Lung (tissue), 12 donors: Measurements from ENCODE around the gene IFT172. TPM values are rescaled to one million over a fixed set of nuclear protein-coding genes. Genes with fewer than 3 reads are reported as not detected.
"Not testable (repeated sequence)": the region's sequence is repeated elsewhere in the genome, so short reads cannot be mapped to it uniquely, and the experiment has no call there.

Source experiments
- ATAC-seq: fragments of 200-7000 bp; cut with Tn5 transposase; one replicate; pipeline ENCODE4 v1.9.1; 2020; ENCODE audit warnings: moderate number of reproducible peaks; ENCODE audit not compliant: insufficient read depth, low FRiP score
- DNase-seq, 3 donors: peaks; one replicate each; pipeline ENCODE4 v3.0.0-alpha.2; 2013 to 2017
- H3K27ac ChIP-seq, 2 donors: one replicate each; pipeline ENCODE4 v1.5.1; 2013; ENCODE audit warnings: mild to moderate bottlenecking in 2 of 2, moderate library complexity in 2 of 2, control low read depth in 1 of 2, inconsistent platforms in 1 of 2, low read depth in 1 of 2, low read length in 1 of 2
- H3K27me3 ChIP-seq, 3 donors: one replicate each; pipeline ENCODE4 v1.5.1; 2013; ENCODE audit warnings: low read length in 2 of 3; ENCODE audit not compliant: control insufficient read depth in 3 of 3, insufficient read depth in 3 of 3
- H3K36me3 ChIP-seq, 4 donors: one replicate each; pipeline ENCODE4 v1.5.1; 2013; ENCODE audit warnings: low read length in 4 of 4, mild to moderate bottlenecking in 1 of 4, moderate library complexity in 1 of 4; ENCODE audit not compliant: control insufficient read depth in 4 of 4, insufficient read depth in 4 of 4
- H3K4me1 ChIP-seq, 5 donors: one replicate each; pipeline ENCODE4 v1.5.1; 2013; ENCODE audit warnings: low read length in 5 of 5, mild to moderate bottlenecking in 2 of 5, moderate library complexity in 1 of 5; ENCODE audit not compliant: control insufficient read depth in 5 of 5, insufficient read depth in 5 of 5
- H3K4me3 ChIP-seq: one replicate; pipeline ENCODE4 v1.5.1; 2013; ENCODE audit warnings: mild to moderate bottlenecking, control low read depth, moderate library complexity
- H3K9ac ChIP-seq, 2 donors: one replicate each; pipeline ENCODE4 v1.5.1; 2013; ENCODE audit warnings: low read length in 2 of 2, control low read depth in 1 of 2; ENCODE audit not compliant: insufficient read depth in 1 of 2
- H3K9me3 ChIP-seq, 4 donors: one replicate each; pipeline ENCODE4 v1.5.1; 2013; ENCODE audit warnings: low read length in 3 of 4, mild to moderate bottlenecking in 1 of 4, moderate library complexity in 1 of 4; ENCODE audit not compliant: control insufficient read depth in 4 of 4, insufficient read depth in 3 of 4
- WGBS, 2 donors: extraction: QIAGEN DNeasy Blood & Tissue Kit; methylation state at CpG; one replicate each; pipeline ENCODE4 v1.1.7; 2013; 5-methylcytosine and 5-hydroxymethylcytosine counted together
- polyA plus RNA-seq, 2 donors: library from polyadenylated mRNA; stranded (reverse); fragments of 200-250 nt; gene quantifications; one replicate each; pipeline ENCODE4 v1.2.1, GENCODE V29; 2013
- total RNA-seq, 2 donors: library from RNA; depleted of rRNA in 1 of 2; stranded (reverse); fragments of >200 nt in 1 of 2; gene quantifications; one replicate each; pipeline ENCODE4 v1.2.1, GENCODE V29; 2014 to 2021
- TF ChIP-seq, protein P1 (sequence below): IDR thresholded peaks from 2 replicates; pipeline ENCODE4 v1.5.1; 2012; ENCODE audit warnings: mild to moderate bottlenecking; ENCODE audit errors: control extremely low read depth, extremely low read depth
- donor health status: control.
- donor health status: control.
- donor health status: Bipolar disorder and iron deficiency.
- donor health status: healthy.
- donor health status: DM: yes; HTN: yes; CAD: no.

IFT172 gene
- total and polyA plus RNA-seq, 4 donors = 17.8 to 52.2 (median 35.6) TPM

DNA sequence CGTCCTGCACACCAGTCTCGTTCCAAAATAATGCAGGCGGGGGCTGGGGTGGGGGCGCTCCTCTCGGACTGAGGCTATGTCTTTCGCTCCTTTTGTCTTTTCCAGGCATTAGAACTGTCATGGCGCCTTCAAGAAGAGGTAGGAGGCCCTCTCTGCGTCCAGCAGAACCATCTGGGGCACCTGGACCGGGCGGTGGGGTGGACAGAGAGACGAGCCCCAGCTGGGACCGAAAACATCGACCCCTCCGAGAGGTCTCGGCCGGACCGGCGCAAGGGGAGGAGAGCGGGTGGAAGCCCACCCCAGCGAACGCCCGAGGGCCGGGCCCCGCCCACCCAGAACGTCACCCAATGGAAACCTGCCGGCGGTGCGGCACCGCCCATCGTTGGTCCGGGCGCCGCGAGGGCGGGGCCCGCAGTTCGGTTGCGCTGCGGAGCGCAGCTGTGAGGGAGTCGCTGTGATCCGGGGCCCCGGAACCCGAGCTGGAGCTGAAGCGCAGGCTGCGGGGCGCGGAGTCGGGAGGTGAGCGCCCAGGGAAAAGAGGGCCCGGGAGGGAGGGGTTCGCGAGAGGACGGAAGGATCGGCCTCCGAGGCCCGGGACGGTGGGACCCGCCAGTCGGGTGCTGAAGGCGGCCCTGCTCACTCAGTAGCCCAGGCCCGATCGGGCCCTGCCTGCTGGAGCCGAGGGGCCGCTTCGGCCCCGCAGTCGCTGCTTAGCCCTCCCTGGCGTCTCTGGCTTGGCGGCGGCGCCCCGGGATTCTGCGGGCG is 61.1 kb downstream of the IFT172 start, which contains the start of gene NRBP1:
TSS of gene NRBP1 (plus strand) at position 419 of the 765 bp plus-strand sequence. CDS start 4,643 bp downstream, outside the sequence.
- ATAC-seq (peak; percentile 95), DNase-seq (peak; percentile 94 to 96 (median 95))
- Histone ChIP-seq H3K27ac (peak within 1 kb of the TSS; percentile 99 to 100), H3K9ac (peak within 1 kb of the TSS; percentile 89 to 91), H3K36me3 (peaks cover under 1 to 5% (median 3%) of the 10 kb centered on the region in 4 donors), H3K4me1 (peaks cover 2 to 21% (median 6%) of the 10 kb centered on the region in 5 donors), H3K9me3 (no peaks in the 10 kb centered on the region), H3K4me3 (peak within 1 kb of the TSS; percentile 91), H3K27me3 (no peaks in the 10 kb centered on the region)
- TF ChIP-seq, protein P1, sequence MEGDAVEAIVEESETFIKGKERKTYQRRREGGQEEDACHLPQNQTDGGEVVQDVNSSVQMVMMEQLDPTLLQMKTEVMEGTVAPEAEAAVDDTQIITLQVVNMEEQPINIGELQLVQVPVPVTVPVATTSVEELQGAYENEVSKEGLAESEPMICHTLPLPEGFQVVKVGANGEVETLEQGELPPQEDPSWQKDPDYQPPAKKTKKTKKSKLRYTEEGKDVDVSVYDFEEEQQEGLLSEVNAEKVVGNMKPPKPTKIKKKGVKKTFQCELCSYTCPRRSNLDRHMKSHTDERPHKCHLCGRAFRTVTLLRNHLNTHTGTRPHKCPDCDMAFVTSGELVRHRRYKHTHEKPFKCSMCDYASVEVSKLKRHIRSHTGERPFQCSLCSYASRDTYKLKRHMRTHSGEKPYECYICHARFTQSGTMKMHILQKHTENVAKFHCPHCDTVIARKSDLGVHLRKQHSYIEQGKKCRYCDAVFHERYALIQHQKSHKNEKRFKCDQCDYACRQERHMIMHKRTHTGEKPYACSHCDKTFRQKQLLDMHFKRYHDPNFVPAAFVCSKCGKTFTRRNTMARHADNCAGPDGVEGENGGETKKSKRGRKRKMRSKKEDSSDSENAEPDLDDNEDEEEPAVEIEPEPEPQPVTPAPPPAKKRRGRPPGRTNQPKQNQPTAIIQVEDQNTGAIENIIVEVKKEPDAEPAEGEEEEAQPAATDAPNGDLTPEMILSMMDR = no peak
- 0 to 1% methylated on average over 47 to 75 of the region's 75 CpGs for WGBS, 2 donors

- TF ChIP-seq, protein P1 = no peak
- Histone ChIP-seq H3K27me3 (no peaks in the 10 kb centered on the region), H3K36me3 (no peaks in the 10 kb centered on the region), H3K4me3 (peak overlapping the region; percentile 91), H3K9ac (peak overlapping the region; percentile 89 to 91), H3K27ac (peak overlapping the region; percentile 99 to 100), H3K9me3 (no peaks in the 10 kb centered on the region), H3K4me1 (peaks cover 2 to 21% (median 6%) of the 10 kb centered on the region in 5 donors)
- no peak for DNase-seq
- 14 to 15% methylated on average over 7 of the region's 7 CpGs for WGBS, 2 donors
- no peak for ATAC-seq
Observed at GRCh38 chr2:27427863-27428212, 61.7 kb downstream of the IFT172 start.

GRCh38 chr2:27425039-27425438 is 64.5 kb downstream of the IFT172 start:
- not testable (repeated sequence) for H3K9me3 ChIP-seq, DNase-seq, H3K36me3 ChIP-seq, H3K27me3 ChIP-seq, H3K9ac ChIP-seq, H3K4me3 ChIP-seq, H3K27ac ChIP-seq, ATAC-seq
- H3K4me1 ChIP-seq = peaks cover 0 to 13% (median 3%) of the 10 kb centered on the region in 5 donors
- 90 to 93% methylated on average over 10 of the region's 10 CpGs for WGBS, 2 donors

DNA sequence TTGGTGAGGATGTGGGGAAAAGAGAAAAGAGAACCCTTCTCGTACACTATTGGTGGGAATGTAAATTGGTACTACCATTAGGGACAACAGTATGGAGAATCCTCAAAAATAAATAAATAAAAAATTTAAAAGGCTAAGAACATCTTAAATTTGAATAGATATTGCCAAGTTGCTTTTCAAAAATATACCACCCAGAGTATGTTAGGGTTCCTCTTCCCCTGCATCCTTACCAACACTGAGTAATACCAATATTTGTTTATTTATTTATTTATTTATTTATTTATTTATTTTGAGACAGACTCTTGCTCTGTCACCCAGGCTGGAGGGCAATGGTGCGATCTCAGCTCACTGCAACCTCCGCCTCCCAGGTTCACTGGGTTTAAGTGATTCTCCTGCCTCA is 66.6 kb downstream of the IFT172 start:
- no peaks in the 10 kb centered on the region for H3K36me3 ChIP-seq
- H3K4me1 ChIP-seq = peaks cover 0 to 5% (median 3%) of the 10 kb centered on the region in 5 donors
- ATAC-seq = no peak
- no peak overlapping the region for H3K4me3 ChIP-seq
- WGBS, 2 donors = 94 to 95% methylated on average over 3 of the region's 3 CpGs
- TF ChIP-seq, protein P1 = no peak
- no peaks in the 10 kb centered on the region for H3K9me3 ChIP-seq
- no peak overlapping the region for H3K9ac ChIP-seq
- H3K27me3 ChIP-seq = no peaks in the 10 kb centered on the region
- DNase-seq = no peak
- H3K27ac ChIP-seq = no peak overlapping the region
